D721Med (cell line): ENCODE data around the gene AP2A2.

Source experiments
- DNase-seq: peaks from one replicate; pipeline ENCODE4 v3.0.0; 2011; ENCODE audit warnings: low spot score; ENCODE audit not compliant: insufficient read length
- FAIRE-seq: peaks from 2 replicates; lab custom pipeline; 2011; peaks lifted over from hg19 to GRCh38; lab: Jason Lieb, UNC
- TF ChIP-seq, protein P1 (sequence below): IDR thresholded peaks from 2 replicates; pipeline ENCODE4 v1.5.1; 2012; ENCODE audit warnings: mild to moderate bottlenecking, control low read depth; ENCODE audit not compliant: insufficient read depth; ENCODE audit errors: missing control alignments

AP2A2 gene

DNA sequence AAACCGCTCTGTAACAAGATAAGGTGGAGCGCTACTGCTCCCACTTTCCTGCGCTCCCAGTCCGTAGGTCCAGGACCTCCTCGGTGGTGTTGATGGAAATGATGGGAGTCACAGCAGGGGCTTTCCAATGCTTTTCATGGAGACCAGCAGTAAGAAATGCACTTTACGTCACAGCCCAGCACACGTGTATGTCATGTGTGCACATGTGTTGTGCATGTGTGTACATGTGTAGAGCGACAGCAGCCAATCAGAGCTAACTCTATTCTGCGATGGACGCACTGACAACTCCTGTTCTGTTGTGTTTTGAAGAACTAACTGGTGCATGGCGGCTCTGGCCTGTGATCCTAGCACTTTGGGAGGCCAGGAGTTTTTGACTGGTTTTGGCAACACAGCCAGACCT lies 16.3 kb upstream of the AP2A2 start:
- FAIRE-seq, result no peak
- TF ChIP-seq, protein P1, sequence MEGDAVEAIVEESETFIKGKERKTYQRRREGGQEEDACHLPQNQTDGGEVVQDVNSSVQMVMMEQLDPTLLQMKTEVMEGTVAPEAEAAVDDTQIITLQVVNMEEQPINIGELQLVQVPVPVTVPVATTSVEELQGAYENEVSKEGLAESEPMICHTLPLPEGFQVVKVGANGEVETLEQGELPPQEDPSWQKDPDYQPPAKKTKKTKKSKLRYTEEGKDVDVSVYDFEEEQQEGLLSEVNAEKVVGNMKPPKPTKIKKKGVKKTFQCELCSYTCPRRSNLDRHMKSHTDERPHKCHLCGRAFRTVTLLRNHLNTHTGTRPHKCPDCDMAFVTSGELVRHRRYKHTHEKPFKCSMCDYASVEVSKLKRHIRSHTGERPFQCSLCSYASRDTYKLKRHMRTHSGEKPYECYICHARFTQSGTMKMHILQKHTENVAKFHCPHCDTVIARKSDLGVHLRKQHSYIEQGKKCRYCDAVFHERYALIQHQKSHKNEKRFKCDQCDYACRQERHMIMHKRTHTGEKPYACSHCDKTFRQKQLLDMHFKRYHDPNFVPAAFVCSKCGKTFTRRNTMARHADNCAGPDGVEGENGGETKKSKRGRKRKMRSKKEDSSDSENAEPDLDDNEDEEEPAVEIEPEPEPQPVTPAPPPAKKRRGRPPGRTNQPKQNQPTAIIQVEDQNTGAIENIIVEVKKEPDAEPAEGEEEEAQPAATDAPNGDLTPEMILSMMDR, result no peak
- DNase-seq, result no peak

DNA sequence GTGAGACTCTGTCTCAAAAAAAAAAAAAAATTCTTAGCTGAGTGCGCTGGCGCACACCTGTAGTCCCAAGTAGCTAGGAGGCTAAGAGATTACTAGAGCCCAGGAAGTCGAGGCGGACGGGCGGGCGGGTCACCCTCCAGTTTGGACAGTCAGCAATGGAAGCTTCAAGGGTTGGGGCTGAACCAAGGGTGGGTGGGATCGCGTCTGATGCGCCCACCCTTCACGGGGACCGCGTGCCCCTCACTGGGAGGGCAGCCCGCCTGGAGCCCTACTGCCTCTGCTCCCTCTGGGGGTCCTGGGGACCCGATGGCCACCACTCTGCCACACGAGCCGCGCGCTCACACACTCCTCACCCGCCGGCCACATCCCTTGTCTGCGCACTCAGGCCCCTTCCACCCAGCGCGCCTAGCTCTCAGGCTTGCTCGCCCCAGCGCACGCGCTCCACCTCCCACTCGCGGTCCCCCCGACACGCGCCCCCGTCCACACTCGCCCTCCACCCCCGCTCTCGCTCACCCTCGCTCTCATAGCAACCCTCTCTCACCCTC lies 15.6 kb upstream of the AP2A2 start:
- no peak for FAIRE-seq
- no peak for DNase-seq
- TF ChIP-seq, protein P1, result no peak

DNA sequence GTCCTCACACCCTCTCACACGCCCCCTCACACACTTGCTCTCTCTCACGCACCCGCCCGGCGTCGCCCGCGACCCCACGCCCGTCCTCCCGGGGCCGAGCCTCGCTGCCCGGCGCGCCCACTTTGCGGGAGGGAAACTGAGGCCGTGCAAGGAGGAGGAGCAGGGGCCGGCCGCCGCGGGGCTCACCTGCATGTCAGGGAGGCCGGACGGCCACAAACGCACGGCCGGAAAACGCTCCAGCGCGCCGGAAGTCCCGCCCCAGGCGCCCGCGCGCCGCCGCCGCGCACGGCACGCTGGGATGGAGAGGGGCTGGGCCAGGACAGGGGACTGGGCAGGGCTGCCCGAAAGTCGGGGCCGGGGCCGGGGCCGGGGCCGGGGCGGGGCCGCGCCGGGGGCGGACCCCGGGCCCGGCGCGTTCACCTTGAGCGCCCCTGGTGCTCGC lies 15.1 kb upstream of the AP2A2 start, which contains the start of gene CHID1:
Gene CHID1 (minus strand): TSS at position 222 of the 442 bp plus-strand sequence. CDS start 5,994 bp downstream, outside the sequence.
- TF ChIP-seq, protein P1, result peak; percentile 6
- DNase-seq (peak; percentile 84), FAIRE-seq (no peak)

DNA sequence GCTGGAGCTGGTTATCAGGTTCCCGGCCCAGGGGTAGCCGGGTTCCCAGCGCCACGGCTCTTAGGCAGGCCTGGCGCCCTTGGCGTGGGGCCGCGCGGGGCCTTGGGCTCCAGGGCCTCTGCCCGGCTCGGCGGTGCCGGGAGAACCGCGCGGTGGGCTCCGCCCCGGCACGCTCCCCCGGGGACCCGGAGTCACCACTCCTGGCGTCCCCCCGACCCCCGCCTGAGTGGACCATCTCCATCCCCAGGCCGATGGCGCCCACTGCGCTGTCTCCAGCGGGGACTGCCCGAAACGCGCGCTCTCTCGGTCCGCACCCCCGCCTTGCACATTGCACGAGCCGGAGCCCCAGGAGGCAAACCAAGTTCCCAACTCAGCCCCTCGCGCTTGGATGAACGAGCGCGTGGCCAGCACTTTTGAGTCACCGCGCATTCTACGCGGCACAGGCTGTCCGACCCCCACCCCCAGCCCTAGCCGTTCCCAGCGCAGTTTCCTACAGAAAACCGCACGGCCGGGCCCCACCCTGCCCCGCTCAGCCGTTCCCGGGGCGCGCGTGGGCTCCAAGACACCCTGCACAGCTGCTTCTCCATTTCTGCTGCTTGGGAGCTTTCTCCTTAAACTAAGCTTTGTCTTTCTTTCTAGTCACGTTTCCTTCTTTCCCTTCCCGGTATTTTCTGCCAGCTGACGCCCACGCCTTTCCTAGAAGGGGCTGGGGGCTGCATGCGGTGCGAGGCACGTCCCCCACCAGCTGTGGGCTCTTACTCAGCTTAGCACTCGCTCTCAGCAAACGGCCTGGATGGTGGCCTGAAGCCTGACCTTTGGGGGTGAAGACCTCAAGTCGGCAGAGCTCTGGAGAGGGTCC lies 14.4 kb upstream of the AP2A2 start:
- DNase-seq (no peak), FAIRE-seq (no peak)
- TF ChIP-seq, protein P1, result no peak

DNA sequence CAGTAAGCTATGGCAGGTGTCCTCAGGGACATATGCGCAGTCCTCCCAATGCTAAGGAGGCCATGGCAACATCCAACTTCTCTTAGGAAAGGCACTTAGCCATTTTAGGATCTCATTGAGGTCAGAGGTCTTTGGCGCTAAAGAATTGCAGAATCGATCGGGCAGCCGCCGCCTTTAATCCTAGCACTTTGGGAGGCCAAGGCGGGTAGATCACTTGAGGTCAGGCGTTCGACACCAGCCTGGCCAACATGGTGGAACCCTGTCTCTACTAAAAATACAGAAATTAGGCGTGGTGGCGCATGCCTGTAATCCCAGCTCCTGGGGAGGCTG lies 13.8 kb upstream of the AP2A2 start:
- TF ChIP-seq, protein P1, result no peak
- FAIRE-seq (no peak), DNase-seq (no peak)

DNA sequence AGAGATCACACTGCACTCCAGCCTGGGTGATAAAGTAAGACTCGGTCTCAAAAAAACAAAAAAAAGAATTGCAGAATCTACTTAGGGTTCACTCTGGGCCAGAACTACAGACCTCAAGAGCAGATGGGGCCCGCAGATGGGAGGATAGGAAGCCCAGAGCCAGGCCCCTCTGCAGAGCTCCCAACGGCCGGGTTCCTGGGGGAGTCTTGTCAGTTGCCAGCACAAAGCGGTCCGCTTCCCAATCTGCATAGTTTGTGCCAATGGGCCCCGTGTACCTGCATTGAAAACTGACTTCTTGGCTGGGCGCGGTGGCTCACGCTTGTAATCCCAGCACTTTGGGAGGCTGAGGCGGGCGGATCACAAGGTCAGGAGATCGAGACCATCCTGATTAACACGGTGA lies 13.4 kb upstream of the AP2A2 start:
- TF ChIP-seq, protein P1, result no peak
- FAIRE-seq, result no peak
- no peak for DNase-seq

DNA sequence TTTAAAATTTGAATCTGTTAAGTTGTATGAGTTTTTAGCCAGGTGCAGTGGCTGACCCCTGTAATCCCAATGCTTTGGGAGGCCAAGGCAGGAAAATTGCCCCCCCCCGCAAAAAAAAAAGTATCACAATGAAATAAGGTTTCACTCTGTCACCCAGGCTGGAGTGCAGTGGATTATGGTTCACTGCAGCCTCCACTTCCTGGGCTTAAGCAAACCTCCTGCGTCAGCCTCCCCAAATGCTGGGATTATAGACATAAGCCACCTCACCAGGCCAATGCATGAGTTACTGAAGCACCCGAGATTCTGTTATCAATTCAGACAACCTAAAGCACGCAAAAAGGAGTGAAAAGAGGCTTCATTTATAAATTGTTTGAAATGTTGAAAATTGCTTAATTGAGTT lies 12.6 kb upstream of the AP2A2 start:
- DNase-seq, result no peak
- TF ChIP-seq, protein P1, result no peak
- no peak for FAIRE-seq
